Adrenal gland (tissue), 5 donors: ENCODE data around the gene CATSPER3.

Source experiments
- CTCF ChIP-seq, 6 experiments: fragments of 450-650 bp in 4 of 6; fragments of 200-600 bp in 2 of 6; sonication (generic) in 1 of 6; IDR thresholded peaks; 1 replicate in 5 of 6; 2 replicates in 1 of 6; pipeline versions ENCODE4 v1.5.1 to v1.8.0; 2016 to 2021; ENCODE audit warnings: antibody characterized with exemption in 6 of 6, mild to moderate bottlenecking in 2 of 6, moderate library complexity in 1 of 6
- POLR2A ChIP-seq, 2 donors: fragments of 450-650 bp; IDR thresholded peaks; one replicate each; pipeline ENCODE4 v1.6.1; 2017; ENCODE audit warnings: antibody characterized with exemption in 2 of 2, mild to moderate bottlenecking in 2 of 2, moderate library complexity in 1 of 2
- donor health status: DM: no; HTN: no; CAD: no.

- no peak for TF ChIP-seq CTCF (IDR thresholded peaks at IDR 0.05)
- TF ChIP-seq POLR2A (IDR thresholded peaks at IDR 0.05) = no peak
Observed at GRCh38 chr5:134943547-134943946, 24.2 kb upstream of the CATSPER3 start.
